Measurements from ENCODE around the gene SAMD9.
"Not testable (repeated sequence)": the region's sequence is repeated elsewhere in the genome, so short reads cannot be mapped to it uniquely, and the experiment has no call there.

The SAMD9 gene

DNA sequence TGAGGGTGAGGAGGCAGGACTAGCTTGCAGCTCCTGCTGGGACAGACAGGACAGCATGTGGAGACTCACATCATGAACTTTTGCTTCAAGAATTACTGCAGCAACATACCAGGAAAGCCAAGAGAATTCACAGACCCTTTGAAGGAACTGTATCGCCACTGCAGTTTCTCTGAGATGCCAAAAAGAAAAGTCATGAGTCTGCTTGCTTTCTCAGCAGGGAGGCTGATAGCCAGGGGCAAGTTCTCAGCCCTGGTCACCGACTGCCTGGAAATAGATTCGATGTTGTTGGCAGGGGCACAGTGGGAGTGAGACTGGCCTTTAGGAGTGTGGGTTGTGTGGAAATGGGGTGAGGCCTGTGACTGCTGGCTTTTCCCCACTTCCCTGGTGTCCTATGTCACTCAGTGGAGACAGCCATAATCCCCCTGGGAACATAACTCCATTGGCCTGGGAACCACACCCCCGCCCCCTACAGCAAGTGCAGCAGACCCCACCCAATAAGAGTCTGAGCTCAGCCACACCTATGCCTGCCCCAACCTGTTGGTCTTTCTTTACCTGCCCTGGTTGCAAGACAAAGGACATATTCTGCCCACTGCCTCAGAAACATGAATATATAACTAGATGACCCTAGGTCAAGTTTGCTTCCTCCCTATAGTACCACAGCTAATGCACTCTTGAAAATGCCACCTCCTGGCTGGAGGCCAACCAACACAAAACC lies 1.6 kb upstream of the SAMD9 start:
- no peak for DNase-seq

DNA sequence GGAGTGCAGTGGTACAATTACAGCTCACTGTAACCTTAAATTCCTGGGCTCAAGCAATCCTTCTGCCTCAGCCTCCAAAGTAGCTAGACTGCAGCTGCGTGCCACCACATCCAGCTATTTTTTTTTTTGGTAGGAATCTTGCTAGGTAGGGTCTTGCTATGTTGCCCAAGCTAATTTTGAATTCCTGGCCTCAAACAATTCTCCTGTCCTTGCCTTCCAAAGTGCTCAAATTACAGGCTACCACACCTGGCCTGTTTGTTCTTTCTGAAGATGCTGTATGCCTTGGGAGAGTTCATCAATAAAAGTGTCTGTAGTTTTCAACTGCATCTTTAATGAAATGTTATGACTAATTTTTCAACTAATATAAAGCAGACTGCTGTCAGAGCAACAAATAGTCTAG lies 452 bp downstream of the SAMD9 start:
- DNase-seq, result no peak

DNA sequence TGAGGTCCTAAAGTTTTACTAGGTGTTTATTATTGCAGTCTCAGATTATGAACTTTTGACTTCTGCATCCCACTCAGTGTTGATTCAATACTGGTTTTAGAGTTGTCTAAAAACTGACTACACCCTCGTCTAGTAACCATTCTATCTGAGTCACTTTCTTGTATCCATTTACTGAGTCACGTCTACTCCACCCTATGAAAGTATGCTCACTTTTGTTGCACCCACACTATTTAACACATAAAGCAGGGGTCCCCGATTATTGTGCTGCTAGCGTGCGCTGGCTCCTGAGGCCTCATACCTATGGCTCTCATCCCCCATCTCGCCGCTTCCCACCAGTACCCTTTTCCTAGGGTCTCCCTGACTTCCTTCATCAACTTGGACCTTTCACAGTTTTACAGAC lies 2.0 kb downstream of the SAMD9 start:
- DNase-seq, result no peak

DNA sequence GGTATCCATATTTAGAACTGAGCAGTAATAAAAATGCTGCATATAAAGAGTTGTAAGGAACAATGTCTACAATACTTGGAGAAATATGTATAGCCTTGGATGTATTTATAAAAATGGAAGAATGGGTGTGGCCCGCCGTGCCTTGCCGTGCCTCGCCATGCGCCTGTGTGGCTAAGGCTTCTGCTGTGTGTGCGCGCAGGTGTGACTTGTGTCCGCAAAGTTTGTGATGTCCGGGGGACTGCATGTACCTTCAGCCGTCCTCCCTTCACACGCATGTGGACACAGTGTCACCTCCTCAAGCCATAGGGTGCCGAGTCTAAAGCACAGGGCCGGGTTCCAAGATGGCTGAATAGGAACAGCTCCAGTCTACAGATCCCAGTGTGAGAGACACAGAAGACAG lies 9.8 kb downstream of the SAMD9 start:
- DNase-seq, result no peak

DNA sequence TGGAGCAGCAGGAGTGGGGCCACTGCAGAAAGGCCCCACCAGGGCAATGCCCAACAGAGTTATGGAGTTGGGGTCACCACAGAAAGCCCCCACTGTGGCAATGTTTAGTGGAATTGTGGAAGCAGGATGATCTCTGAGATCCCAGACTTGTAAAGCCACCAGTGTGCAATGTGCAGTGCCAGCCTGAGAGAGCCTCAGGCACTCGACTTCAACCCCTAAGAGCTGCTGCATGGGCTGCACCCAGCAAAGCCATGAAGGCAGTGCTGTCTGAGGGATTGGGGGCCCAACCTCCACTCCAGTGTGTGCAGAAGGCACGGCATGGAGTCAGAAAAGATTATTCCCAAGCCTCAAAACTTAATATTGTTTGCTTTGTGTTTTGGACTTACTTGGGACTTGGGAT lies 20.4 kb downstream of the SAMD9 start:
- no peak for DNase-seq

DNA sequence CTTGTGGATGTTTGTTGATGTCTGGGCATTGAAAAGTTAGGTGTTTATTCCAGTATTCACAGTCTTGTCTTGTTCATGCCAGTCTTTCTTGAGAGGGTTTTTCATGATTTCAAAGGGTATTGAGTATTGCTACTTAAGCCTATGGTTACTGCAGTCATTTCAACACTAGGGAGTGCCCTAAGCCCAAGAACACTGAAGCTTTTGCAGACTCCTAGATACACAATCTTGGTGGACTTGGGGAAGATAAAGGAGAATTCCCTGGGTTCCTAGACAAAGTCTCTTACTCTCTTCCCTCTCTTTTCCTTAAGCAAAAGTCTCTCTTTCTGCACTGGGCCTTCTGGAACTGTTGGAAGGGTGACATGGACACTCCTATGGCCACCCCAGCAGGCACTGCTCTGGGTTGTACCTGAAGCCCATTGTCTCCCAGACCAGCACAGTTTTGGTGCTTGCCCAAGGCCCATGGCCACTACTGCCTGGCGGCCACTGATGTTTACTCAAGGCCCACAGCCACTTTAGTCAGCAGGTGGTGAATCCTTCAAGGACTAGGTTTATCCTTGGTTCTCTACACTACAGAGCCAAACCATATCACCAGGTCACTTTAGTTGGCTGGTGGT lies 24.9 kb downstream of the SAMD9 start:
- no peak for DNase-seq

DNA sequence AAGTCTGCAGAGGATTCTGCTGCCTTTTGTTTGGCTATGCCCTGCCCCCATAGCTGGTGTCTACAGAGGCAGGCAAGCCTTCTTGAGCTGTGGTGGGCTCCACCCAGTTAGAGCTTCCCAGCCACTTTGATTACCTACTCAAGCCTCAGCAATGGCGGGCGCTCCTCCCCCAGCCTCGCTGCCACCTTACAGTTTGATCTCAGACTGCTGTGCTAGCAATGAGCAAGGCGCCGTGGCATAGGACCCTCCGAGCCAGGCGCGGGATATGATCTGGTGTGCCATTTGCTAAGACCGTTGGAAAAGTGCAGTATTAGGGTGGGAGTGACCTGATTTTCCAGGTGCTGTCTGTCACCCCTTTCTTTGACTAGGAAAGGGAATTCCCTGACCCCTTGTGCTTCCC lies 44.4 kb downstream of the SAMD9 start:
- DNase-seq, result not testable (repeated sequence)

DNA sequence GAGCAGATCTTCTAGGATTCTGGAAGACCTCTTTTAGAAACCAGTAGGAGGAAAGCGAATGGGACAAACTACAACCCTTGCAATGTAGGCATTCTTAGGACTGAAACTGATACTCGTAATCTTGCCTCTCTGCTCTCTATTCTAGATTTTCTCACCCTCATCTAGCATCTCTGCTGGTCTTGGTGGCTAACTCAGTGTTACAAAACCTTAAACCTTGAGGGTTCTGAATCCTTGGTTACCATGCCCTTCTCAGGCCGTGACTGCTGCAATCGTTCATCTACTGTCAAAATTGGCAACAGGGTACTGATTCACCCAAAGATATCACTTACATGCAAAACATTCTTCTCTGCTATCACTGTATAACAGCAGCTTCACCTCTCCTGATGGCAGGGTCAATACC lies 55.2 kb downstream of the SAMD9 start:
- no peak for DNase-seq

DNA sequence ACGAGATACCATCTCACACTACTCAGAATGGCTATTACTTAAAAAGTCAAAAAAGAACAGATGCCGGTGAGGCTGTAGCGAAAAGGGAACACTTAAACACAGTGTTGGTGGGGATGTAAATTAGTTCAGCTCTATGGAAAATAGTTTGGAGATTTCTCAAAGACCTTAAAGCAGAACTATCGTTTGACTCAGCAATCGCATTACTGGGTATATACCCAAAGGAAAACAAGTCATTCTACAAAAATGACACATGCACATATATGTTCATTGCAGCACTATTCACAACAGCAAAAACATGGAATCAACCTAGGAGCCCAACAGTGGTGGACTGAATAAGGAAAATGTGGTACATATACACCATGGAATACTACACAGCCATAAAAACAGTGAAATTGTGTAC lies 56.9 kb downstream of the SAMD9 start:
- DNase-seq, result no peak

DNA sequence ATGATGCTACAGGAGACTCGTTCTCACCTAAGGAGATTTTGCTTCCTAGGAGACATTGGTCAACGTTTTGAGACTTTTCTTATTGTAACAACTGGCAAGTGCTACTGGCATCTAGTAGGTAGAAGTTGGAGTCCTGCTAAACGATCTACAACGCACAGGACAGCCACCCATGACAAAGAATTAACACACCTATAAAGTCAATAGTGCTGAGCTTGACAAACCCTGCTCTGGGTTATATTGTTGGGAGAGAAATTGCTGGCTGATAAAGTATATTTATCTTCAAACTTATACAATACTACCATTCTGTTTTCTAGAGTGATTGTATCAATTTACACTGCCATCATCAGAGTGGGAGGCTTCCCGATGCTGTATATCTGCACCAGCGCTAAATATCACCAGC lies 57.8 kb downstream of the SAMD9 start:
- DNase-seq, result no peak

DNA sequence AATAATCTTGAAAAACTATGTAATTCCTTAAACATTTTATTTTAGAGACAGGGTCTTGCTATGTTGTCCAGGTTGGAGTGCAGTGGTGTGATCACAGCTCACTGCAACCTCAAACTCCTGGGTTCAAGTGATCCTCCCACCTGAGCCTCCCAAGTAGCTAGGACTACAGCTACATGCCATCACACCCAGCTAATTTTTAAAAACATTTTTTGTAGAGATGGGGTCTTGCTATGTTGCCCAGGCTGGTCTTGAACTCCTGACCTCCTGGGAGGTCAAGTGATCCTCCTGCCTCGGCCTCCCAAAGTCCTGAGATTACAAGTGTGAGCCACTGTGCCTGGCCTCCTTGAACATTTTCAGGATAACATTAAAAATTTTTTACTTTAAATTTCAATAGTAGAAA lies 61.2 kb downstream of the SAMD9 start:
- not testable (repeated sequence) for DNase-seq

DNA sequence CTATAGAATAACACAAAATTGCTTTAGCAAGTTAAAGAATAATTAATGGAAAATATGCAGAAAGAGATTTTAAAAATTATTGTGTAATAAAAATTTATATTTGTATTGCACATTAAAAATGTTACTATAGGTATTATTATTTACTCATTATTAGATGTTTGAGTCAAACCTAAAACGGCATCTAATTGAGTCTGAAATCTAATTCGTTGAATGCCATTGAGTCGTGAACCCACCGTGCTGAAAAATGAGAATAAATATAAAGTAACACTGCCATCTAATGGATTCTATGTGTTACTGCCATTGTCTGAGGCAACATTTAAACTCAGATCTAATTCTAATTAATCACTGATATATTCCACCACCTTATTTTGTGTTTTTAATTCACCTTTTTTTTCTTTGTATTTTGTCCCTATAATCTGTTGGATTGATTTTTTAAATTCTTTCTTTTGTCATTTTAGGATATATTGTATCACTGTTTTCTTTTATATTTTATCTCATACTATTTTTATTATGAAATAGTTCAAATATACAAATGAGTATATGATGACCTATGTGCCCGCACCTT lies 62.2 kb downstream of the SAMD9 start:
- peak; percentile 8 for DNase-seq

DNA sequence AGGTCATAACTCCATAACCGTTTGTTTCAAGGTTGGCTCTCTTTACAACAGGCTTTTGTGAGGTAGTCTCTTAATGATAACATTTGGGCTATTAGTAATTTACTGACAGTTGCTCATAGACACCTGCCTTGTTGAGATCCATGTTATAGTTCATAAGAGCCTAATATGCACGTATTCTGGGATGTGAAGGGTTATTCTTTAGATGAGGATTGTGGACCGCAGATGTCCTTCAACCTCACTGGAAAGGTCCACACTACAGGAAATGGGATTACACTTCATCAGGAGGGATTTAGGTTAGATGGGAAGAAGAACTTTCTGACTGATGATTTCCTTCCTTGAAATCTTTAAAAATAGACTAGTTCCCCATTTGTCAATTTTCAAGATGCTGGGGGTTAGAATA lies 62.8 kb downstream of the SAMD9 start:
- DNase-seq, result no peak

DNA sequence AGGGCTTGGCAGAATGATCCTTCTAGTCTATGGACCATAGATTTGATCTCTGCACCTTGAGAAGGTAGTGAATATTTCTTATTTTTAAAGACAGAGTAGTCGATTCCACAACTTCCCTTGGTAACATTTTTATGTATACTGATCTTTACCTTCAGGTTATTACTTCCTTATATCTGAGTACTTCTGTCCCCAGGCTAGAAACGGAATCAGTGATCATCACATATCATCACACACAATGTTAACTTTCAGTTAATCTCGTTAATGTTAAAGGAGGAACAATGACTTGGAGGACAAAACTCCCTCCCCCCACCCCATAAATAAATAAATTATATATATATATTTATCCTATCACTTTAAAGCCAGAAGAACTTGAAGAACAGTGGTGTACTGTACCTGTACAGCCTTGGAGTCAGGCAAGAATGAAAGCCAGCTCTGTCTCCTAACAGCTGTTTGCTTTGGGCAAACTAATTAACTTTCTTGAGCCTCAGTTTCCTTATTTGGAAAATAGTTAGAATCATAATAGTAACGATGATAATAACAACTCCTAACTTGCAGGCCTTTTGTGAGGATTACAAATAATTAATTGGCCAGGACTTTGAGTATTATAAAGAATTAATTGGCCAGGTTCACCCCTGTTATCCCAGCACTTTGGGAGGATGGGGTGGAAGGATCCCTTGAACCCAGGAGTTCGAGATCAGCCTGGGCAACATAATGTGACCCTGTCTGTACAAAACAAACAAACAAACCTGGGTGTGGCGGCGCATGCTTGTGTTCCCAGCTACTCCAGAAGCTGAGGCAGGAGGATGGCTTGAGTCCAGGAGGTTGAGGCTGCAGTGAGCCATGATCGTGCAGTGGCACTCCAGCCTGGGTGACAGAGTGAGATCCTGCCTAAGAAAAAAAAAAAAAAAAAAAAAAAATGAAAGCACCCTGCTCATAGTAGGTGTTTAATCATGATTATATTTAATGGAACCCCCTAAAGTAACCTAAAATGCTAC lies 63.5 kb downstream of the SAMD9 start:
- no peak for DNase-seq

DNA sequence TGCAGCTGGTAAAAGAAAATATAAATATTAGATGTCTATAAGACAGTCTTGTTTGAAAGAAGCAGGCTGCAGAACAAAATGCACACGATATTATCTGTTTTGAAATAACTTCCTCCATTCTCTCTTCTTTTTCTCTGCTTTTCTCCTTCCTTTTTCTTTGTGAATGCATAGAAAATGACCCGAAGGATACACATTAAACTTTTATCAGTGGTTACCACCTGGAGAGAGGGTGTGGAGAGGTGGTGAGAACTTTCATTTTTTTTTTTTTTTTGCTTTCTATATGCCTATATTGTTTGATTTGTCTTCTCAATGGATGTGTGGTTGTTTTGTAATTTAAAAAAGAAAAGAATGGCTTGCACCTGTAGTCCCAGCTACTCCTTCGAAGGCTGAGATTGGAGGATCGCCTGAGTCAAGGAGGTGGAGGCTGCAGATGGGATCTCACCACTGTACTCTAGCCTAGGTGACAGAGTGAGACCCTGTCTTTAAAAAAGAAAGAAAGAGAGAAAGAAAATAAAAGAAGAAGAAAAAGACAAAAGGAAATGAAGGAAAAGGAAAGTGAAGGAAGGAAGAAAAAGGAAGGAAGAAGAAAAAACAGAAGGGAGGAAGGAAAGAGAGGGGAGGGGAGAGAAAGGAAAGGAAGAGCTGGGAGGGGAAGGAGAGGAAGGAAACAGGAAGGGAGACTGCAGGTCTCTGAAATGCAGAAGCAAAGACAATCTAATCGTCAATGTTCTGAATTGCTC lies 64.4 kb downstream of the SAMD9 start:
- DNase-seq, result no peak

DNA sequence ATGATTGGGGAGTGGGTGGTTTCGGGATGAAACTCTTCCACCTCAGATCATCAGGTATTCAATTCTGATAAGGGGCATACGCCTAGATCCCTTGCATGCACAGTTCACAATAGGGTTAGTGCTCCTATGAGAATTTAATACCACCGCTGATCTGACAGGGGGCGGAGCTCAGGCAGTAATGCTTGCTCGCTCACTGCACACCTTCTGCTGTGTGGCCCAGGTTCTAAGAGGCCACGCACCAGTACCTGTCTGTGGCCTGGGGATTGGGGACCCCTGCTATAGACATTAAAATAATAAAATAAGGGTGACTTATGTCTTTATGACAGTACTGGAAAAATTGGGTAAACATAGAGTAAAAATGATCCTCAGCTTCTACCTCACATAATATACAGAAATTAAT lies 66.1 kb downstream of the SAMD9 start:
- no peak for DNase-seq

Data from NCI-H2029 (cell line).